Measurements from ENCODE around the gene RPS6KA3. TPM values are rescaled to one million over a fixed set of nuclear protein-coding genes. Genes with fewer than 3 reads are reported as not detected.

The RPS6KA3 gene
- total RNA-seq, 1 donor from 2014 or later: 9.0 TPM

DNA sequence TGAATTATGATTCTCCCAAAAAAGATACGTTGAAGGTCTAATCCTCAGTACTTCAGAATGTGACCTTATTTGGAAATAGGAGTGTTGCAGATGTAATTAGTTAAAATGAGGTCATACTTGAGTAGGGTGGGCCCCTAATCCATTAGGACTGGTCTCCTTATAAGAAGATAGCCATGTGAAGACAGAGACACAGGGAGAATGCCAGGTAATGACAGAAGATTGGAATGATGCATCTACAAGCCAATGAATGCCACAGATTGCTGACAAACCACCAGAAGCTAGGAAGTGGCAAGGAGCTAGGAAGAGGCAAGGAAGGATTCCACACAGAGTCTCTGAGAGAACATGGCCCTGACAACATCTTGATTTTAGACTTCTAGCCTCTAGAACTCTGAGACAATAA is 7.4 kb upstream of the RPS6KA3 start:
- H3K9me3 Mint-ChIP-seq (ENCODE audit: unreplicated experiment): peaks cover 1% of the 10 kb centered on the region
- H3K27ac Mint-ChIP-seq (ENCODE audit: unreplicated experiment): no peak overlapping the region
- TF ChIP-seq, protein P1, sequence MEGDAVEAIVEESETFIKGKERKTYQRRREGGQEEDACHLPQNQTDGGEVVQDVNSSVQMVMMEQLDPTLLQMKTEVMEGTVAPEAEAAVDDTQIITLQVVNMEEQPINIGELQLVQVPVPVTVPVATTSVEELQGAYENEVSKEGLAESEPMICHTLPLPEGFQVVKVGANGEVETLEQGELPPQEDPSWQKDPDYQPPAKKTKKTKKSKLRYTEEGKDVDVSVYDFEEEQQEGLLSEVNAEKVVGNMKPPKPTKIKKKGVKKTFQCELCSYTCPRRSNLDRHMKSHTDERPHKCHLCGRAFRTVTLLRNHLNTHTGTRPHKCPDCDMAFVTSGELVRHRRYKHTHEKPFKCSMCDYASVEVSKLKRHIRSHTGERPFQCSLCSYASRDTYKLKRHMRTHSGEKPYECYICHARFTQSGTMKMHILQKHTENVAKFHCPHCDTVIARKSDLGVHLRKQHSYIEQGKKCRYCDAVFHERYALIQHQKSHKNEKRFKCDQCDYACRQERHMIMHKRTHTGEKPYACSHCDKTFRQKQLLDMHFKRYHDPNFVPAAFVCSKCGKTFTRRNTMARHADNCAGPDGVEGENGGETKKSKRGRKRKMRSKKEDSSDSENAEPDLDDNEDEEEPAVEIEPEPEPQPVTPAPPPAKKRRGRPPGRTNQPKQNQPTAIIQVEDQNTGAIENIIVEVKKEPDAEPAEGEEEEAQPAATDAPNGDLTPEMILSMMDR (IDR thresholded peaks at IDR 0.05; ENCODE audit: partially characterized antibody, unreplicated experiment): no peak
- DNase-seq: no peak
- no peaks in the 10 kb centered on the region for H3K4me1 Mint-ChIP-seq (ENCODE audit: low read depth, unreplicated experiment)
- H3K36me3 Mint-ChIP-seq (ENCODE audit: unreplicated experiment): no peaks in the 10 kb centered on the region
- peaks cover 2% of the 10 kb centered on the region for H3K27me3 Mint-ChIP-seq (ENCODE audit: unreplicated experiment)
- no peak overlapping the region for H3K4me3 Mint-ChIP-seq (ENCODE audit: unreplicated experiment)

DNA sequence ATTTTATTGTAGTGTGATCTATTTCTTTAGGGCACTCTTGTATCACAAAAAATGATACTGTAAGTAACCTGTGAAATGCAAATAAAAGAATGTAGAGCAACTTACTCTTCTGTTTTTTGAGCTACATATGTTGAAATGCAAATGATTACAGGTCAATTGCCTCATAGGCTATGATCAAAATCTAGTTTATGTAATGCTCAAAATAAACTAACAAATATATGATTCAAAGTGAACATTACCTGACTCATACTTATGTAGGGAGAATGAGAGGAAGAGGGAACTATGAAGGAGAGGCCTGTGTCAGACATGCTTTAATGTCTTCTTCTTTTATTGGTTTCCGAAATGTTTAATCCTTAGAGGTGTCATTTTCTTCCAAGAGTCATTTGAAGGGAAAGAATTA is 5.0 kb upstream of the RPS6KA3 start:
- Mint-ChIP-seq H3K27ac (ENCODE audit: unreplicated experiment) (no peak overlapping the region), H3K9me3 (ENCODE audit: unreplicated experiment) (peaks cover 1% of the 10 kb centered on the region), H3K36me3 (ENCODE audit: unreplicated experiment) (no peaks in the 10 kb centered on the region), H3K27me3 (ENCODE audit: unreplicated experiment) (peaks cover 2% of the 10 kb centered on the region), H3K4me1 (ENCODE audit: low read depth, unreplicated experiment) (no peaks in the 10 kb centered on the region), H3K4me3 (ENCODE audit: unreplicated experiment) (no peak overlapping the region)
- no peak for DNase-seq
- TF ChIP-seq, protein P1 (IDR thresholded peaks at IDR 0.05; ENCODE audit: partially characterized antibody, unreplicated experiment): no peak

DNA sequence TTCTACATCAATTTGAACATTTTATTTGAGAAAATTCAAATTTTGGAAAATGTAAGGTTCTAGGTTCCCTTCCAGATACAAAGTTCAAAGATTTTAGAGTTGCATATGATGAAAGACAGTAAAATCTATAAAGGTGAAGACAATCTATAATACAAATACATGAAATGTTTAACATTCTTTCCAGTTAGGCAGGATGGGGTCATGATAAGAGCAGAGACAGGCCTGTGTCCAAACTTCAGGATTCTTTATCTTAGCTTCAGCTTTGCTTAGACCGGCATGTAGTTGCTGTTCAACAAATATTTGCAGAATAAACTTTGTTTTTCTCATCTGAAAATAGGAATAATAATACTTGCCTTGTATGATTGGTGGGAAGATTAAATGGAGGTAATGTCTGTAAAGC is 4.5 kb upstream of the RPS6KA3 start:
- no peak overlapping the region for H3K4me3 Mint-ChIP-seq (ENCODE audit: unreplicated experiment)
- no peak overlapping the region for H3K27ac Mint-ChIP-seq (ENCODE audit: unreplicated experiment)
- peaks cover 2% of the 10 kb centered on the region for H3K27me3 Mint-ChIP-seq (ENCODE audit: unreplicated experiment)
- DNase-seq: no peak
- H3K9me3 Mint-ChIP-seq (ENCODE audit: unreplicated experiment): no peaks in the 10 kb centered on the region
- H3K36me3 Mint-ChIP-seq (ENCODE audit: unreplicated experiment): no peaks in the 10 kb centered on the region
- TF ChIP-seq, protein P1 (IDR thresholded peaks at IDR 0.05; ENCODE audit: partially characterized antibody, unreplicated experiment): no peak
- no peaks in the 10 kb centered on the region for H3K4me1 Mint-ChIP-seq (ENCODE audit: low read depth, unreplicated experiment)

DNA sequence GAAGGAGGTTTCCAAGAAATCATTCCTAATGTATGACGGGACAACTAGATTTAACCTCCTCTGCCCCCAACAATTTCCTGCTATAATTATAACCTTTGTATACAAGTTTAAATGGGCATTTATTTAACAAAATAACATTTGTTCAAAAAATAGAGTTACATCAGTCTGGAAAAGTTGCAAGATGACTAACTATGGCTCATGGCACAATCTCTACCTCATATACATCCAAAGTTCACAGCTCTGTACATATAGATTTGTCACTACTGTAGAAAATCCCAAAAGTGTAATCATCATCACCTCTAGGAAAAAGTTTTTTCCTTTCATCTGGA is 3.8 kb upstream of the RPS6KA3 start:
- Mint-ChIP-seq H3K27me3 (ENCODE audit: unreplicated experiment) (no peaks in the 10 kb centered on the region), H3K36me3 (ENCODE audit: unreplicated experiment) (no peaks in the 10 kb centered on the region), H3K4me3 (ENCODE audit: unreplicated experiment) (no peak overlapping the region), H3K9me3 (ENCODE audit: unreplicated experiment) (peaks cover under 1% of the 10 kb centered on the region), H3K4me1 (ENCODE audit: low read depth, unreplicated experiment) (no peaks in the 10 kb centered on the region), H3K27ac (ENCODE audit: unreplicated experiment) (no peak overlapping the region)
- TF ChIP-seq, protein P1 (IDR thresholded peaks at IDR 0.05; ENCODE audit: partially characterized antibody, unreplicated experiment): no peak
- no peak for DNase-seq

DNA sequence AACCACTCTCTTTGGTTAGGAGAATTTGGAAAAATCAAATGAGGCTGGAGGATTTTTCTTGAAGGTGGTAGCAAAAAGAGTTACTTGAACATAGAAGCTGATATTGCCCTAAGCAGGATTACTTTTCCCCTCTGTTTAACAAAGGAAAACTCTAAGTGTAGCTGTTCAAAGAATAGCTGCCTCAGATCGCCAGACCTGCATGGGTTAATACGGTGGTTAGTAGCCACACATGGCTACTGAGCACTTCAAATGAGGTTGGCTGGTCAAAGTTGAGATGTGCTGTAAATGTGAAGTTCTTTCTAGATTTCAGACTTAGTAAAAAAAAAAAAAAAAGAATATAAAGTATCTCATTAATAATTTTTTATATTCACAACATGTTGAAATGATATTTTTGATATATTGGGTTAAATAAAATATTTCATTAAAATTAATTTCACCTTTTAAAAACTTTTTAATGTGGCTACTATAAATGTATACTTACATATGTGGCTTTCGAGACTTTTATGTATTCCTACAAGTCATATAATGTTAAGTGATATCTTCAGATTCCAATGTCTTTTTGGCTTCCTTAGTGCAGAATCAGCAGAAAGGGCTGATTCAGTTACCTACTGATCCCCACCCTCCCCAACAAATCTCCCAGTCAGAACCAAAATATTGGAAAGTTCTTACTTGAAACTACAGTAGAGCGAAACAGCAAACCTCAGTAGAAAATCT is 3.3 kb upstream of the RPS6KA3 start:
- H3K4me3 Mint-ChIP-seq (ENCODE audit: unreplicated experiment): no peak overlapping the region
- DNase-seq: no peak
- H3K9me3 Mint-ChIP-seq (ENCODE audit: unreplicated experiment): peaks cover 5% of the 10 kb centered on the region
- TF ChIP-seq, protein P1 (IDR thresholded peaks at IDR 0.05; ENCODE audit: partially characterized antibody, unreplicated experiment): no peak
- H3K27ac Mint-ChIP-seq (ENCODE audit: unreplicated experiment): no peak overlapping the region
- H3K36me3 Mint-ChIP-seq (ENCODE audit: unreplicated experiment): no peaks in the 10 kb centered on the region
- H3K4me1 Mint-ChIP-seq (ENCODE audit: low read depth, unreplicated experiment): no peaks in the 10 kb centered on the region
- no peaks in the 10 kb centered on the region for H3K27me3 Mint-ChIP-seq (ENCODE audit: unreplicated experiment)

Data from glutamatergic neuron (in vitro differentiated cells).